Caki2 (cell line): ENCODE results near the gene MAP6. TPM values are rescaled to one million over a fixed set of nuclear protein-coding genes. Genes with fewer than 3 reads are reported as not detected.

ENCODE experiments used
- DNase-seq: peaks from one replicate; pipeline ENCODE4 v3.0.0-alpha.2; 2015; ENCODE audit warnings: low read depth
- in situ Hi-C: cut with HindIII; loops from 2 replicates; pipeline ENCODE4 v1.10.0; 2016; ENCODE audit warnings: low sequenced_read_pairs, low pct_unique_long_range_greater_than_20kb, mixed read lengths
- total RNA-seq: library from RNA; depleted of rRNA; stranded (reverse); fragments of >200 nt; shearing (Covaris generic); gene quantifications from 2 replicates; pipeline ENCODE4 v1.2.3, GENCODE V29; 2014; ENCODE audit warnings: low replicate concordance

The MAP6 gene
- total RNA-seq, 1 experiment from 2014 or later = not detected

- in situ Hi-C loops = no loop called here
- no peak for DNase-seq
These were observed 30.8 kb downstream of the MAP6 start for GRCh38 chr11:75637998-75638397.

GRCh38 chr11:75635066-75635862, 33.6 kb downstream of the MAP6 start:
- no peak for DNase-seq
- in situ Hi-C loops = no loop called here

- no peak for DNase-seq
- in situ Hi-C loops = no loop called here
These were observed 35.3 kb downstream of the MAP6 start for GRCh38 chr11:75633409-75634066.

GRCh38 chr11:75632962-75633361, 35.9 kb downstream of the MAP6 start:
- in situ Hi-C loops = no loop called here
- DNase-seq = no peak

GRCh38 chr11:75632450-75632849, 36.4 kb downstream of the MAP6 start:
- DNase-seq = no peak
- in situ Hi-C loops = no loop called here

- in situ Hi-C loops = no loop called here
- no peak for DNase-seq
These were observed 37.6 kb downstream of the MAP6 start for GRCh38 chr11:75631086-75631730.

- no peak for DNase-seq
- in situ Hi-C loops = no loop called here
These were observed 40.8 kb downstream of the MAP6 start for GRCh38 chr11:75627906-75628668.

GRCh38 chr11:75626889-75627529, 41.8 kb downstream of the MAP6 start:
- DNase-seq = no peak
- in situ Hi-C loops = no loop called here

- no peak for DNase-seq
- in situ Hi-C loops = no loop called here
These were observed 42.6 kb downstream of the MAP6 start for GRCh38 chr11:75625991-75626888.

GRCh38 chr11:75625021-75625420, 43.8 kb downstream of the MAP6 start:
- in situ Hi-C loops = no loop called here
- no peak for DNase-seq

- DNase-seq = no peak
- in situ Hi-C loops = no loop called here
These were observed 52.6 kb downstream of the MAP6 start for GRCh38 chr11:75616281-75616680.

- no peak for DNase-seq
- in situ Hi-C loops = no loop called here
These were observed 53.1 kb downstream of the MAP6 start for GRCh38 chr11:75615751-75616150.

GRCh38 chr11:75611823-75612222, 57.0 kb downstream of the MAP6 start:
- in situ Hi-C loops = no loop called here

GRCh38 chr11:75606099-75606498, 62.7 kb downstream of the MAP6 start:
- in situ Hi-C loops = no loop called here
- DNase-seq = no peak

More at GRCh38 chr11:75611823-75612222, 57.0 kb downstream of the MAP6 start:
- DNase-seq = no peak

GRCh38 chr11:75603791-75604736, 64.8 kb downstream of the MAP6 start:
- in situ Hi-C loops = no loop called here
- no peak for DNase-seq

- in situ Hi-C loops = no loop called here
- no peak for DNase-seq
These were observed 65.9 kb downstream of the MAP6 start for GRCh38 chr11:75602951-75603350.
